ENCODE measurements around the gene LRP1B.

LRP1B gene

GRCh38 chr2:140808211-140808610 lies 1322.6 kb downstream of the LRP1B start:
- no peak for DNase-seq (ENCODE audit: low read depth)

DNA sequence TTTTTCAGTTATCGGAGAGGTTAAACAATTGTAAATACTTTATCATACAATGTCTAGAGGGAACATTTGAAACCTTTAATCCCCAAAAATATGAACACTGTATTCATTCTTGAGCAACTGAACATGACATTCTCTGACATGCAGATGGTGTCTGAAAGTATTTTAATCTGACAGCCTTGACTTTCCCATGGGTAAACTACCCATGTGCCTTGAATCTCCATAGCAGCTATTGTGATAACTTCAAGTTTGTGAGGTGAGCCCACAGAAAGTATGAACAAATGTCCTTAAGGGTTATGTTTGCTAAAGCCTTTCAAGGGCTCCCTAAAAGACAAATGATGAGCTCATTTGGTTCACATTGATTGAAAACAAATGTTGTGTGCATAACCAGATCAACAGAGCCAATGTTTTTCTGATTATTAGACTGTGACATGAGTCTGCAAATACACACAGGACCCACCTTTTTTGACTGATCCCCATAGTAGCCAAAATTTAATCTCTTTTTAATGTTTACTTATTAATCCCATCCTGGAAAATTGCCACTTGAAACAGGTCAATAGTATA lies 1326.0 kb downstream of the LRP1B start:
- no peak for DNase-seq (ENCODE audit: low read depth)

GRCh38 chr2:140801311-140801710 lies 1329.5 kb downstream of the LRP1B start:
- DNase-seq (ENCODE audit: low read depth), result no peak

GRCh38 chr2:140797718-140798117 lies 1333.1 kb downstream of the LRP1B start:
- no peak for DNase-seq (ENCODE audit: low read depth)

DNA sequence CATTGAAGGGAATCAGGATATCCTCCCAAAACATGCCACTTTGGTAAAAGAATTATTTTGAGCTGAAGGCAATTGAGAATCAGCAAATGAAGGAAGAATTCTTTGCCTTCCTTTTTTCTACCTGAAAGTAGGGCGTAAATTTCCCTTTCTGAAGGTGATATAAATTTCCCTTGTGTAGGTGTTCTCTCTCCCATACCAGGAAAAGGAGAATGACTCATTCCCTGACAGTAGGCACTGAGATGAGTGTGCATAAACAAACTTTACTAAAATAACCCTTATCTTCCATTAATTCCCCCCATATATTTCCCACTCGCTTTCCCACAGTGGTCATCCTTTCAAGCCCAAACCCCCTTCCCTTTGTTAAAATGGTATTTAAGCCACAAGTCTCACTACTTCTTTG lies 1339.0 kb downstream of the LRP1B start:
- no peak for DNase-seq (ENCODE audit: low read depth)

GRCh38 chr2:140786585-140786984 lies 1344.2 kb downstream of the LRP1B start:
- no peak for DNase-seq (ENCODE audit: low read depth)

DNA sequence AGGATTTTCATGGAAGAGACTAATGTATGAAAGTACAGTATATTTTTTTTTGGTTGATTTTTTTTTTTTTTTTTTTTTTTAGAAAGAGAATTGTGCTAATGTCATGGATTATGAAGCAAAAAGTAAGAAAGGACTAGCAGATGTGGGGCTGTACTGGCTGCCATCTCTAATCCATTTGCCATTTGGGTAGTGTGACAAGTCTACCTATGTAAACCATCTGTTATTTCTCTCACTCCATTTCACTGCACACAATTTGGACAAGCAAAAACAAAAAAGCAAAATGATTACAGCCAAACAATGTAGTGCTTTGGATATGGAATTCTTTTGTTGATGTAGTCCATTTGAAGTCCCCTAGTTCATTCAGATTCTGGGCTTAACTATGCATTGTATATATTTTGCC lies 1355.4 kb downstream of the LRP1B start:
- no peak for DNase-seq (ENCODE audit: low read depth)

GRCh38 chr2:140770645-140771044 lies 1360.2 kb downstream of the LRP1B start:
- no peak for DNase-seq (ENCODE audit: low read depth)

GRCh38 chr2:140761807-140762206 lies 1369.0 kb downstream of the LRP1B start:
- DNase-seq (ENCODE audit: low read depth), result no peak

GRCh38 chr2:140759426-140760156 lies 1371.2 kb downstream of the LRP1B start:
- DNase-seq (ENCODE audit: low read depth), result no peak

DNA sequence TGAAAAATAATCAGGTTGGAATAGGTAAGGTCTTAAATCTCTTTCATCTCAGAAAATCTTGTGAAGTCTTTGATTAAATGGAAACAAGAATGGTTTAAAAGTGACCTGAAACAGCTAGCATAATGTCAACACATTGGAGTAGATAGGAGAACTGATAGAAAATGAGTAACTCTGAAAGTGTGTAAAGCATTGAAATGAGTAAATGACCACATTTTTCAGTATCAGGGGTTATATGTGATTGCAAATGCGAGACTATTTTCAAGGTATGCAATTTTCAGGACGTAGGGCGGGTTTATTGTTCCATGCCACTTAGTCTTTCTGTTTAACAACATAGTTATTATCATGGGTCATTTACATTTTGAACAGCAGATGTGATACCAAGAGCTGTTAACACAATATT lies 1383.2 kb downstream of the LRP1B start:
- no peak for DNase-seq (ENCODE audit: low read depth)

DNA sequence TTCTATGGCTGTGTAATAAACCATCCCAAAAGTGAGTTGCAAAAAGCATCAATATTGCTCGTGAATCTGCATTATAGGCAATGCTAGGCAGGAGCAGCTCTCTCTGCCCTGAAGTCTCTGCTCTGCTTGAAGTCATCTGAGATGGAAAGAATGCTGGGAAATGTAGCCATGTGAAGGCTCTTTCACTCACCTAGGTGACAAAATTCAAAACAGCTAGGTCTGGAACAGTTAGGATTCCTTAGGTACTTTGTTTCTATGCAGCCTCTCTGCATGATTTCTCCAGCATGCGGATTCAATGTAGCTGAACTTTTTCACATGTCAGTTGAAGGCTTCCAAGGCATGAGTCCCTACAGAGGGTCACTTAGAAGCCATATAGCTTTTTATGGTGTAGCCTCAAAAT lies 1383.7 kb downstream of the LRP1B start:
- no peak for DNase-seq (ENCODE audit: low read depth)

- no peak for DNase-seq (ENCODE audit: low read depth)
Measured at GRCh38 chr2:140744379-140744778, 1386.4 kb downstream of the LRP1B start.

DNA sequence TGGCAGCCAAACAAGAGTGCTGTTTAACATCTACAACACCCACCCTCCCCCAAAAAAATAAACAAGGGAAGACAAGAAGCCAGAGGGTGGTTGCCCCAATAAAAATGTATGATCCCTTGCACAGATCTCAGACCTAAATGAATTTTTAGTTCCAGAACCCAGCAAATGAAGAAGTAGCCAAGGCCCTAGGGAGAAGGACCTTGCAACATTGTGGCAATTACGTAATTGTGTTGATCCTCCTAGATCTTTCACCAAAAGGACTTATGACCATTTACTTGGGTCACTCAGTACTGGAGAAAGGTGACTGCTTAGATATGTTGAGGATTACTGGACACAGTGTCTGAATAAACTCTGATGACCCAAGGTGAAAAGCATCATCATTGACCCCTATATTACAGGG lies 1393.8 kb downstream of the LRP1B start:
- DNase-seq (ENCODE audit: low read depth), result no peak

- DNase-seq (ENCODE audit: low read depth), result no peak
Measured at GRCh38 chr2:140734992-140735391, 1395.8 kb downstream of the LRP1B start.

DNA sequence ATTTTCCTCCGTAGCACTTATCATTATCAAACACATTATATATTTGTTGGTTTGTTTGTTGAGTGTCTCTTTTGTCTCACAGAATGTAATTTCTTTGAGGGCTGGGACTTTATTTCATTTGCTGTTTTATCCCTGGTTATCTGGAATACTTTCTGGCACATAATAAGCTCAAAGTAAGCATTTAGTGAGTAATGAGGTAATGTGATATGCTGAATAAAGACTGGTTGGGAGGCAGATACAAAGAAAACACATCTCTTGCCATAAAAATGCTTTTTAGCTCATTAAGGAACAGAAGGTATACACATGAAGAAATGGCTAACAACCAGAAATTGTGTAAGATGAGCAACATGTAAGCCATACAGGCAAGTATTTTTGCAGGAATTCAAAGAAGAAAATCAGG lies 1411.8 kb downstream of the LRP1B start:
- no peak for DNase-seq (ENCODE audit: low read depth)

DNA sequence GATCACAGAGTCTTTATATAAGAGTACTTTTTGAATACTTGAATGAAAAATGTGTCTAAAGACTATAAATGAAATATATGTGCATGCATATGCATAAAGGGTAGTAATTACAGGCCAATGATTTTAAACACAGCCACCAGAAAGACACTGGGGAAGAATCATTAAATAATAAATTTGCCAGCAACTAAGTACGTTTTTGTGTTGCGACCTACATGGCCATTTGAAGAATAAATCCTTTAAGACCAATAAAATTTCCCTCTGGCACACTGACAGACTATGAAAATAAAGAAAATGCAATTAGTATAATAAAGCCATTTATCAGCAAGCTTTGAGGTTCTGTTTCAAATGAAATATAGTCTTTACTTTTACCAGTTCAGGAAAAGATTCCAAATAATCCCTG lies 1413.3 kb downstream of the LRP1B start:
- no peak for DNase-seq (ENCODE audit: low read depth)

DNA sequence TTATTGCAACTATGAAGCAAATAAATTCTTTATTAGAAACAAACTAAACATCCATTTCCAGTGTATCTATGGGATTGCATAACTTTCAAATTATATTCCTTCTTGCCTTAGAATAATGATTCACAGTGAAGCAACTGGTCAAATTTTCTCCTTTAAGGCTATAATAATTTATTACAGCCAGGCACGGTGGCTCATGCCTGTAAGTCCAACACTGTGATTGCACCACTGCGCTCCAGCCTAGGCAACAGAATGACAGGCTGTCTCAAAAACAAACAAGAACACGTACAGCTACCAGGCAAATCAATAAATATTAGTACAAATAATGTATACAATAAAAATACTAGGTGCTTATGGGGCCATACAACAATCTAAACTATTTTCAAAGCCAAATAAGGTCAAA lies 1416.2 kb downstream of the LRP1B start:
- no peak for DNase-seq (ENCODE audit: low read depth)

GRCh38 chr2:140711867-140712266 lies 1418.9 kb downstream of the LRP1B start:
- no peak for DNase-seq (ENCODE audit: low read depth)

GRCh38 chr2:140701726-140702125 lies 1429.1 kb downstream of the LRP1B start:
- no peak for DNase-seq (ENCODE audit: low read depth)

- no peak for DNase-seq (ENCODE audit: low read depth)
Measured at GRCh38 chr2:140698636-140699035, 1432.2 kb downstream of the LRP1B start.

DNA sequence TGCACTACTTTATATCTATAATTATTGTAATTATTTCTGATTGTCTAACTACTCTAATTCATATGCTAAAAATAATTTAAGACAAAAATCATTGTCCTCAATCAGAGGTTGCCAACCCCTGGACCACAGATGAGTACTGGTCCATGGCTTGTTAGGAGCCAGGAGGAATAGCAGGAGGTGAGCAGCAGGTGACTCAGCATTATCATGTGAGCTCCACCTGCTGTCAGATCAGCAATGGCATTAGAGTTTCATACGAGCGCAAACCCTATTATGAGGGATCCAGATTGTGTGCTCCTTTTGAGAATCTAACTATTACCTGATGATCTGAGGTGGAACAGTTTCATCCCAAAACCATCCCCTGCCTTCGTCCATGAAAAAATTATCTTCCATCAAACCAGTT lies 1434.4 kb downstream of the LRP1B start:
- no peak for DNase-seq (ENCODE audit: low read depth)

DNA sequence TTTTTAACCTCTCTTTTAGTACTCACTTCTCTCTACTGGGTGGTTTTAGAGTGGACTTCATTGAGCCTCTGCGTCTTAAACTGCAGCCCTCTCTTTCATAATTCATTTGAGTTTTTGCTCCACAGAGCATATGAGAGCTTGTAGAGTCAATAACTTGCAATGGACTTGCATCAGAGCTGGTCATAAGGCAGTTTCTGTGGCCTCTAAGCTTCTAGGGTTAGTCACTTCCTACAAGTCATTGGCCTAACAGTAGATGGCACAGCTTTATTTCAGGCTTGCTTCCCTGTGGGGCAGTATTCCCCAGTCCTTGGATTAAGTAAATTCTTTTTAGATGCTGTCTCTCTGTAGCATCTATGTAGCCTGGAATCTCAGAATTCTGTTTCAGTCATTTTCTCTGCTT lies 1435.7 kb downstream of the LRP1B start:
- DNase-seq (ENCODE audit: low read depth), result no peak

GRCh38 chr2:140687825-140688224 lies 1443.0 kb downstream of the LRP1B start:
- no peak for DNase-seq (ENCODE audit: low read depth)
